ENCODE measurements around the gene TLCD4. TPM values are rescaled to one million over a fixed set of nuclear protein-coding genes. Genes with fewer than 3 reads are reported as not detected.
A peak's percentile ranks its signal among the peaks of the same experiment; 100 is the strongest.

TLCD4 gene
- total RNA-seq, 2 experiments from 2014 or later = not detected

DNA sequence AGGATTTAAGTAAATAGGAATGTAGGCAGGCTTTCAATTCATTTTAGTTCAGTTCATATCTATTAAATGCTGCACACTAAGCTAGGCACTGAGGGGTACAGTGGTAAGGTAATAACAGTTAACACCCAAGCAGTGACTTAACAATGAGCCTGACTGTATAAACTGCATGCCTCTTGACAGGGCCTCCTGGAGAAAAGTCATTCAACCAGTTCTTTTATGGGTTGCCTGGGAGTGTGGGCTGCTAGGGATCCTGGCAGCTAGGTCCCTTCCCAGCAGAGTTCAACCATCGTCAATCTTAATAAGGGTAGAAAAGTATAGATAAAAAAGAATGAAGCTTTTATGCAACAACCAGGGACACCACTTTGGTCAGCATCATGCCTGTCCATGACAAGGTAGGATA is 36.3 kb upstream of the TLCD4 start:
- Histone ChIP-seq H3K4me3 (ENCODE audit: low read depth, low read length, poor library complexity, severe bottlenecking) (no peak overlapping the region), H3K27ac (ENCODE audit: low read depth, low read length, poor library complexity, severe bottlenecking) (no peak overlapping the region), H3K4me1 (ENCODE audit: insufficient read depth, low read length, poor library complexity, severe bottlenecking) (no peaks in the 10 kb centered on the region), H3K4me2 (ENCODE audit: low read length) (no peak overlapping the region), H3K9me3 (ENCODE audit: low read length) (no peaks in the 10 kb centered on the region), H2AFZ (ENCODE audit: low read length) (no peak overlapping the region), H3K79me2 (ENCODE audit: insufficient read depth, low read depth, low read length) (no peaks in the 10 kb centered on the region), H3K9me2 (ENCODE audit: insufficient read depth, low read length) (no peaks in the 10 kb centered on the region), H4K20me1 (ENCODE audit: insufficient read depth, low read length) (no peaks in the 10 kb centered on the region), H3K36me3 (ENCODE audit: insufficient read depth, low read length) (no peaks in the 10 kb centered on the region)
- intact Hi-C loops (cut with micrococcal nuclease; ENCODE audit: unreplicated experiment) = no loop called here
- DNase-seq (ENCODE audit: low spot score) = no peak
- ChIA-PET CTCF (ENCODE audit: unreplicated experiment) (no interaction called here), POLR2A (interaction anchor here (0.6 kb wide), 2 partner anchors 114 to 1173 kb away, joined by 3 to 4 read pairs; no protein-coding TSS in a partner anchor)
- BruUV-seq (replicated peaks) = no TSS peak
- TF ChIP-seq, protein P1, sequence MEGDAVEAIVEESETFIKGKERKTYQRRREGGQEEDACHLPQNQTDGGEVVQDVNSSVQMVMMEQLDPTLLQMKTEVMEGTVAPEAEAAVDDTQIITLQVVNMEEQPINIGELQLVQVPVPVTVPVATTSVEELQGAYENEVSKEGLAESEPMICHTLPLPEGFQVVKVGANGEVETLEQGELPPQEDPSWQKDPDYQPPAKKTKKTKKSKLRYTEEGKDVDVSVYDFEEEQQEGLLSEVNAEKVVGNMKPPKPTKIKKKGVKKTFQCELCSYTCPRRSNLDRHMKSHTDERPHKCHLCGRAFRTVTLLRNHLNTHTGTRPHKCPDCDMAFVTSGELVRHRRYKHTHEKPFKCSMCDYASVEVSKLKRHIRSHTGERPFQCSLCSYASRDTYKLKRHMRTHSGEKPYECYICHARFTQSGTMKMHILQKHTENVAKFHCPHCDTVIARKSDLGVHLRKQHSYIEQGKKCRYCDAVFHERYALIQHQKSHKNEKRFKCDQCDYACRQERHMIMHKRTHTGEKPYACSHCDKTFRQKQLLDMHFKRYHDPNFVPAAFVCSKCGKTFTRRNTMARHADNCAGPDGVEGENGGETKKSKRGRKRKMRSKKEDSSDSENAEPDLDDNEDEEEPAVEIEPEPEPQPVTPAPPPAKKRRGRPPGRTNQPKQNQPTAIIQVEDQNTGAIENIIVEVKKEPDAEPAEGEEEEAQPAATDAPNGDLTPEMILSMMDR (conservative IDR thresholded peaks at IDR 0.05; ENCODE audit: low read length) = no peak
- no peak for TF ChIP-seq EZH2phosphoT487 (IDR thresholded peaks at IDR 0.05; ENCODE audit: borderline replicate concordance, low read depth, low read length)

DNA sequence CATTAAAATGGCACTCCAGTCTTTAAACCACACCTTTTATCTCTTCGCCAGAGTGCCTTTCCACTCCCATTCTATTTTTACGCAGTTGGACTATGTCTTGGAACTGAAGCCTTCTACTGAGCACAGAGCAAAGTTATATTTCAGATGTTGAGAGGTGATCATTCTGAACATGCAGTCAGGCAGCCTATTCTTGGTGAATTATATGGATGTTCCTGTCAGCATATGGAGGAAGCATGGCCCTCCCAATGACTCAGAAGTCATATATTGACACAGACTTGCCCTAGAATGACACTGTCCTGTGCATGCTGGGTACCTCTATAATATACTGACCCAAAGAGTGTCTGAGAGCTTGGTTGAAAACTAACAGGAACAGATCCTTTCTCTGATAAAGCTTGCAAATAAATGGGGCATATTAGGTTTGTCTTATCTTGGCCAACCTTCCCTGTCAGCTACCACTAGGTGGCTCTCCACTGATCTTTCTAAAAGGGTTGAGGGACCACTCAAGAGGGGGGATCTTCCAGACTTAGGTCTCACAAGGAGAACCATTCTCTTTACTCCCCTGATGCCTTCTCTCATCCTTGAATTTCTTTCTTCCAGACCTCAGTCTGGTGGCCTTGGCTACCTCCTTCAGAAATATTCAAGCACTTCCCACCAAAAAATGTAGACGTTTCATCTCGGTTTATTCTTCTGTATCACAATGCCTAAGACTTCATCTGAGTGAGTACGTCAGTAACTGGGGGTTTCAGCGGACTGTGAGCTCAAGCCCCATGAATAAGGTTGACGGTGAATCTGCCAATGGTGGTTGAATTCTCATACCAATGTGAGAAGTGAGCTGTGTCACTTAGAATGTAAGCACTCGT is 32.6 kb upstream of the TLCD4 start:
- ChIA-PET CTCF (ENCODE audit: unreplicated experiment) (interaction anchor here (0.7 to 1.4 kb wide), 2 partner anchors 11 to 149 kb away, joined by 4 read pairs; partner anchors contain the start of genes ALG14 and RWDD3), POLR2A (interaction anchor here (2.4 kb wide), 1 partner anchor 11 kb away, joined by 14 read pairs; the partner anchor contains the start of gene ALG14)
- no peaks in the 10 kb centered on the region for H3K36me3 ChIP-seq (ENCODE audit: insufficient read depth, low read length)
- DNase-seq (ENCODE audit: low spot score) = peak; percentile 59
- no peak overlapping the region for H2AFZ ChIP-seq (ENCODE audit: low read length)
- H3K9me2 ChIP-seq (ENCODE audit: insufficient read depth, low read length) = no peaks in the 10 kb centered on the region
- TF ChIP-seq, protein P1 (conservative IDR thresholded peaks at IDR 0.05; ENCODE audit: low read length) = peak; percentile 87
- TF ChIP-seq EZH2phosphoT487 (IDR thresholded peaks at IDR 0.05; ENCODE audit: borderline replicate concordance, low read depth, low read length) = no peak
- no peak overlapping the region for H3K4me2 ChIP-seq (ENCODE audit: low read length)
- H3K4me1 ChIP-seq (ENCODE audit: insufficient read depth, low read length, poor library complexity, severe bottlenecking) = no peaks in the 10 kb centered on the region
- H3K4me3 ChIP-seq (ENCODE audit: low read depth, low read length, poor library complexity, severe bottlenecking) = no peak overlapping the region
- H3K79me2 ChIP-seq (ENCODE audit: insufficient read depth, low read depth, low read length) = no peaks in the 10 kb centered on the region
- no TSS peak for BruUV-seq (replicated peaks)
- intact Hi-C loops (cut with micrococcal nuclease; ENCODE audit: unreplicated experiment) = loop anchor here (1.0 to 2.0 kb wide), 2 partner anchors 32 to 150 kb away; partner anchors contain the start of genes RWDD3 and TLCD4
- no peaks in the 10 kb centered on the region for H3K9me3 ChIP-seq (ENCODE audit: low read length)
- no peak overlapping the region for H3K27ac ChIP-seq (ENCODE audit: low read depth, low read length, poor library complexity, severe bottlenecking)
- no peaks in the 10 kb centered on the region for H4K20me1 ChIP-seq (ENCODE audit: insufficient read depth, low read length)
